ENCODE measurements around the gene SFXN5.

SFXN5 gene

GRCh38 chr2:72934683-72935610, 136.6 kb downstream of the SFXN5 start:
- DNase-seq, result peak; percentile 32

- DNase-seq, result no peak
These were observed 137.8 kb downstream of the SFXN5 start for GRCh38 chr2:72933646-72934151.

GRCh38 chr2:72933207-72933606, 138.3 kb downstream of the SFXN5 start:
- DNase-seq, result no peak

GRCh38 chr2:72932805-72933204, 138.7 kb downstream of the SFXN5 start:
- DNase-seq, result no peak

- DNase-seq, result no peak
These were observed 139.3 kb downstream of the SFXN5 start for GRCh38 chr2:72932045-72932740.

GRCh38 chr2:72931280-72931910, 140.1 kb downstream of the SFXN5 start:
- no peak for DNase-seq

GRCh38 chr2:72929010-72929409, 142.5 kb downstream of the SFXN5 start:
- no peak for DNase-seq

- DNase-seq, result no peak
These were observed 143.6 kb downstream of the SFXN5 start for GRCh38 chr2:72927619-72928550.

GRCh38 chr2:72926811-72927465, 144.6 kb downstream of the SFXN5 start:
- no peak for DNase-seq

GRCh38 chr2:72926368-72926767, 145.1 kb downstream of the SFXN5 start:
- DNase-seq, result no peak

- DNase-seq, result no peak
These were observed 146.1 kb downstream of the SFXN5 start for GRCh38 chr2:72925328-72925943.

- DNase-seq, result no peak
These were observed 146.9 kb downstream of the SFXN5 start for GRCh38 chr2:72924353-72925240.

GRCh38 chr2:72923833-72924352, 147.6 kb downstream of the SFXN5 start:
- DNase-seq, result no peak

- DNase-seq, result no peak
These were observed 149.7 kb downstream of the SFXN5 start for GRCh38 chr2:72921853-72922252.

- DNase-seq, result no peak
These were observed 150.2 kb downstream of the SFXN5 start for GRCh38 chr2:72921088-72921851.

- no peak for DNase-seq
These were observed 151.0 kb downstream of the SFXN5 start for GRCh38 chr2:72920318-72921087.

- DNase-seq, result no peak
These were observed 151.8 kb downstream of the SFXN5 start for GRCh38 chr2:72919414-72920317.
